ENCODE measurements around the gene HTRA2. TPM values are rescaled to one million over a fixed set of nuclear protein-coding genes. Genes with fewer than 3 reads are reported as not detected.
"Not testable (repeated sequence)": the region's sequence is repeated elsewhere in the genome, so short reads cannot be mapped to it uniquely, and the experiment has no call there.

HTRA2 gene
- polyA plus RNA-seq, 1 donor from 2014 or later = 34.4 TPM

- peak overlapping the region; percentile 64 to 96 (median 87) for H3K4me3 Mint-ChIP-seq
- peaks cover 17 to 24% (median 18%) of the 10 kb centered on the region in 3 donors for H3K4me1 Mint-ChIP-seq
- H3K27ac Mint-ChIP-seq = peak overlapping the region; percentile 70 to 97 (median 80)
- H3K27me3 Mint-ChIP-seq = peaks cover 14% of the 10 kb centered on the region
- no peaks in the 10 kb centered on the region for H3K36me3 Mint-ChIP-seq
- no peaks in the 10 kb centered on the region for H3K9me3 Mint-ChIP-seq
These were observed 23.4 kb downstream of the HTRA2 start for GRCh38 chr2:74552914-74553811.

- peak within 1 kb of the TSS; percentile 93 to 96 (median 95) for H3K4me3 Mint-ChIP-seq
- peaks cover 14 to 20% (median 14%) of the 10 kb centered on the region in 3 donors for H3K4me1 Mint-ChIP-seq
- H3K27me3 Mint-ChIP-seq = peaks cover 9% of the 10 kb centered on the region
- H3K27ac Mint-ChIP-seq = peak within 1 kb of the TSS; percentile 92 to 97 (median 94)
- no peaks in the 10 kb centered on the region for H3K9me3 Mint-ChIP-seq
- H3K36me3 Mint-ChIP-seq = no peaks in the 10 kb centered on the region
These were observed 24.4 kb downstream of the HTRA2 start, which contains the start of the genes DOK1 and LOXL3 for GRCh38 chr2:74553892-74554819. Gene DOK1, plus strand, starts transcription at chr2:74554720. Its CDS starts 35 bp downstream, at chr2:74554755. Gene LOXL3, minus strand, starts transcription at chr2:74553942. Its CDS starts 1,308 bp downstream, at chr2:74552634.

DNA sequence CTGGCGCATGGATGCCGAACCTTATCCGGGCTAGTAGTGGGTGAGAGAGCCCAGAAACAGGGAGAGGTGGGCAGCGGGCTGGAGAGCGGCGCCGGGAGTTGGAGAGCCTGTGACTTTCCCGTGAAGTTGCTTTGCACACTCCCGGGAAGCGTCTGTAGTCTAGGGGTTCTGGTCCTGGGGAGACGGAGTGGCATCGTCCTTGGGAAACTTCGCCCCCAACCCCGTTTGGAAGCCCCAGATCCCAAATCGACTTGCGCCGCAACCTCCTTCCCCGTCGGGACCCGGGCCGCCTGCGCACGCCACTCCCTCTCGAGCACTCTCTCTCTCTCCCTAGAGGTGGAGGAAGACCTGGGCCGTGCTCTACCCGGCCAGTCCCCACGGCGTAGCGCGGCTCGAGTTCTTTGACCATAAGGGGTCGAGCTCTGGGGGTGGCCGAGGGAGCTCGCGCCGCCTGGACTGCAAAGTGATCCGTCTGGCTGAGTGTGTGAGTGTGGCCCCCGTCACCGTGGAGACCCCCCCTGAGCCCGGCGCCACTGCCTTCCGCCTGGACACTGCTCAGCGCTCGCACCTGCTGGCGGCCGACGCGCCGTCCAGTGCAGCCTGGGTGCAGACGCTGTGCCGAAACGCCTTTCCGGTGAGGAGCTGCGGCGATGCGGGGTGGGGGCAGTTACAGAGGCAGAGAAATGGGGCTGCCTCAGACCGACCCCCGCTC lies 25.2 kb downstream of the HTRA2 start:
- Mint-ChIP-seq H3K4me1 (peaks cover 14 to 16% (median 14%) of the 10 kb centered on the region in 3 donors), H3K27ac (peak overlapping the region; percentile 92 to 97 (median 94)), H3K36me3 (no peaks in the 10 kb centered on the region), H3K9me3 (no peaks in the 10 kb centered on the region), H3K4me3 (peak overlapping the region; percentile 93 to 96 (median 95)), H3K27me3 (peaks cover 4% of the 10 kb centered on the region)

- peaks cover 14 to 16% (median 14%) of the 10 kb centered on the region in 3 donors for H3K4me1 Mint-ChIP-seq
- peak overlapping the region; percentile 93 to 96 (median 95) for H3K4me3 Mint-ChIP-seq
- peak overlapping the region; percentile 87 to 94 (median 92) for H3K27ac Mint-ChIP-seq
- H3K9me3 Mint-ChIP-seq = no peaks in the 10 kb centered on the region
- no peaks in the 10 kb centered on the region for H3K36me3 Mint-ChIP-seq
- H3K27me3 Mint-ChIP-seq = peaks cover 5% of the 10 kb centered on the region
These were observed 25.9 kb downstream of the HTRA2 start for GRCh38 chr2:74555610-74556103.

DNA sequence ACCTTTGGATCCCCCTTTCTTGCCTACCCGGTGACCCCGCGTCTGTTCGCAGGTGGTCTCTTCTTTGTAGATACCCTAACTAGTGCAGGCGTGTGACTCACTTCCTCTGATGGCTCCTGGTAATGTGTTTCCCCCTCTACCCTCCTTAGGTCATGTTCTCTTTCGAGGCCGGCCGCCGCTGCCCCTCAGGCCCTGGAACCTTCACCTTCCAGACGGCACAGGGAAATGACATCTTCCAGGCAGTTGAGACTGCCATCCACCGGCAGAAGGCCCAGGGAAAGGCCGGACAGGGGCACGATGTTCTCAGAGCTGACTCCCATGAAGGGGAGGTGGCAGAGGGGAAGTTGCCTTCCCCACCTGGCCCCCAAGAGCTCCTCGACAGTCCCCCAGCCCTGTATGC lies 26.4 kb downstream of the HTRA2 start:
- peak overlapping the region in 2 of 3 donors; percentile 73 to 87 for H3K27ac Mint-ChIP-seq
- peak overlapping the region; percentile 93 to 96 (median 95) for H3K4me3 Mint-ChIP-seq
- peaks cover 5% of the 10 kb centered on the region for H3K27me3 Mint-ChIP-seq
- no peaks in the 10 kb centered on the region for H3K9me3 Mint-ChIP-seq
- peaks cover 14 to 16% (median 14%) of the 10 kb centered on the region in 3 donors for H3K4me1 Mint-ChIP-seq
- peaks cover under 1% of the 10 kb centered on the region for H3K36me3 Mint-ChIP-seq

DNA sequence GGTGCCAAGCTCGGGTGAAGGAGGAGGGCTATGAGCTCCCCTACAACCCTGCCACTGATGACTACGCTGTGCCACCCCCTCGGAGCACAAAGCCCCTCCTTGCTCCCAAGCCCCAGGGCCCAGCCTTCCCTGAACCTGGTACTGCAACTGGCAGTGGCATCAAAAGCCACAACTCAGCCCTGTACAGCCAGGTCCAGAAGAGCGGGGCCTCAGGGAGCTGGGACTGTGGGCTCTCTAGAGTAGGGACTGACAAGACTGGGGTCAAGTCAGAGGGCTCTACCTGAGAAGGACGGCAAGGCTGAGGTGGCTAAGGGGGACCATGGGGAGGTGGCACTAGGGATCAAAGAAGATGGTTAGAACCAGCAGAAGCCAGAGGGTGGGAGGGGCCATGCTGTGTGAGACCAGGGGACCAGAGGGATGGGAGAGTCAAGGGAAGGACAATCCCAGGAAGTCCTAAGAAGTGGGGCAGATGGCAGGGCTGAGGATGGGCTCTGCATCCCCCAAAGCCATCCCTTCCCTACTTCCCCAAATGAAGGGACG lies 27.2 kb downstream of the HTRA2 start:
- Mint-ChIP-seq H3K27me3 (peaks cover 5% of the 10 kb centered on the region), H3K27ac (peak overlapping the region in 1 of 3 donors; percentile 73)

GRCh38 chr2:74558284-74559230 lies 28.8 kb downstream of the HTRA2 start:
- no peaks in the 10 kb centered on the region for H3K9me3 Mint-ChIP-seq
- H3K36me3 Mint-ChIP-seq = peaks cover 2% of the 10 kb centered on the region
- peaks cover 3% of the 10 kb centered on the region for H3K27me3 Mint-ChIP-seq
- H3K4me3 Mint-ChIP-seq = peak overlapping the region in 1 of 4 donors; percentile 50
- H3K4me1 Mint-ChIP-seq = peaks cover 8 to 9% (median 8%) of the 10 kb centered on the region in 3 donors
- peak overlapping the region in 2 of 3 donors; percentile 13 to 51 for H3K27ac Mint-ChIP-seq

More for the DNA sequence above, 27.2 kb downstream of the HTRA2 start:
- H3K4me3 Mint-ChIP-seq = peak overlapping the region in 2 of 4 donors; percentile 58 to 94
- peaks cover 2% of the 10 kb centered on the region for H3K36me3 Mint-ChIP-seq
- H3K9me3 Mint-ChIP-seq = no peaks in the 10 kb centered on the region
- peaks cover 14% of the 10 kb centered on the region in 3 donors for H3K4me1 Mint-ChIP-seq

DNA sequence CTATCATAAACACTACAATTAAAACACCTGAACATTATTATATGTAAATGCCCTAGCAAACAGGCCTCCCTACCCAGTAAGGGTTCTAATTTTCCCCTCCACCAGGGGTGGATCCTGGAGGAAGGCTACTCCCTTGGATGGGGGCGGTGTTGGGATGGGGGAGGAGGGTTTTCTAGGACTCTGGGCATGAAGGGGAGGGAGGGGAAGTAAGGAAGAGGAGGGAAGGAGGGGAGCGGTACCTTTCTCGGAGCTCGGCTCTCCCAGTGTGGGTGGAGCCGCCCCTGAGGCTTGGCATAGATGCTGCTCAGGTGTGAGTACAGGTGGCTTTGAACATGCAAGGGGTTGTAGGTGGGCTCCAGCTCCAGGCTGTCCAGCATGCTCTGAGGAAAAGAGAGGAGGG lies 30.2 kb downstream of the HTRA2 start:
- H3K9me3 Mint-ChIP-seq = no peaks in the 10 kb centered on the region
- H3K36me3 Mint-ChIP-seq = peaks cover 4% of the 10 kb centered on the region
- peaks cover 3% of the 10 kb centered on the region for H3K27me3 Mint-ChIP-seq
- peaks cover 5 to 8% (median 7%) of the 10 kb centered on the region in 3 donors for H3K4me1 Mint-ChIP-seq
- no peak overlapping the region for H3K4me3 Mint-ChIP-seq
- peak overlapping the region in 1 of 3 donors; percentile 76 for H3K27ac Mint-ChIP-seq

DNA sequence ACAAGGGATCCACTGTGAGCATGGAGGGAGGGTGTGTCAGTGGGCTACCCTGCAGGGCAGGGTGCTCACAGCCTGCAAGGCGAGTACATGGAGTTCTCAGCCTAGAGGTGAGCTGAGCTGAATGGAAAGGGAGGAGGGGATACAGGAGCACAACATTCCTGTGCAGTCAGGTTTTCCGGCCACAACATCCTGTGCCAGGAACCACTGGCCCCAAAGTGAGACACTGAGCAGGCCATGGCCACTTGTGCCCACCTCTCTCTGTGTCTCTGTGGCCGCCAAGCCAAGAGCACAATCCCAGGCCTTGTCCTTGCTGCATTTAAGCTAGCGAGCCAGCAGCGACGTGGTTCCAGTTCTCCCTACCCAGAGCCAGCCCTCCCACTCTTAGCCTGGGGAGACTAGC lies 30.9 kb downstream of the HTRA2 start:
- no peaks in the 10 kb centered on the region for H3K9me3 Mint-ChIP-seq
- peaks cover 4% of the 10 kb centered on the region for H3K36me3 Mint-ChIP-seq
- H3K4me1 Mint-ChIP-seq = peaks cover 0 to 6% (median 4%) of the 10 kb centered on the region in 3 donors
- H3K4me3 Mint-ChIP-seq = no peak overlapping the region
- H3K27me3 Mint-ChIP-seq = peaks cover 3% of the 10 kb centered on the region
- H3K27ac Mint-ChIP-seq = no peak overlapping the region

GRCh38 chr2:74561022-74561421 lies 31.3 kb downstream of the HTRA2 start:
- not testable (repeated sequence) for H3K4me3 Mint-ChIP-seq, H3K36me3 Mint-ChIP-seq, H3K27me3 Mint-ChIP-seq, H3K4me1 Mint-ChIP-seq, H3K27ac Mint-ChIP-seq, H3K9me3 Mint-ChIP-seq

DNA sequence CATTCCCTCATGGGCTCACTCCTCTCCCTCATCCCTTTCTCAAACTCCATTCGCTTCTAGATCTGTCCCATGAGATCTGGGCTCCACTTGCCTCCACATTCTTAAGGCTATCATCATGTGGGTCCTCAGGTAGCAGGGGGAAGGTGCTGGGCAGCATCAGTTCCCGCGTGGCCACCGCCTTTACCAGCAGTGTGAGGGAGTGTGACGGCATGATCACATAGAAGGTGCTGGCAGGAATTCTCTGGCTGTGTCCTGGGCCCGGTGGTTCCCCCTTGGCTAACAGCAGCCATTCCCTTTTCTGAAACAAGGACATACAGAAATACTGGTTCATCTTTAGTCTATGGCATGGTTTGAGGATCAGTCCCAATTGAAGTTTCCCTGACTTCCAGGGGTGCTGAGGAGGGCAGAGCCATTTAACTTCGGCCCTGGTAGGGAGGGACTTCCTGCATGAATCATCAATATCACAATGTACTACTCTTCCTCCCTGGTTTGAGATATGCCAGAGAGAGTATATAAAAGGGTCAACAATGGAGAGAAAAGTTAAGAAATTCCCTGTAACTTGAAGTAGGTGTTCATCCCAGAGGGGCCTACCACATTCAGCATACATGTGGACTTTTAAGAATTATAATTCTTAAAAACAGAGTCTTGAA lies 32.5 kb downstream of the HTRA2 start:
- Mint-ChIP-seq H3K36me3 (peaks cover 5% of the 10 kb centered on the region), H3K4me1 (peaks cover 0 to 2% (median 0%) of the 10 kb centered on the region in 3 donors), H3K27me3 (peaks cover 3% of the 10 kb centered on the region), H3K9me3 (no peaks in the 10 kb centered on the region), H3K27ac (no peak overlapping the region), H3K4me3 (no peak overlapping the region)

GRCh38 chr2:74564222-74564621 lies 34.5 kb downstream of the HTRA2 start:
- H3K4me1 Mint-ChIP-seq = peaks cover 0 to 6% (median 2%) of the 10 kb centered on the region in 3 donors
- peaks cover 3% of the 10 kb centered on the region for H3K27me3 Mint-ChIP-seq
- H3K36me3 Mint-ChIP-seq = peaks cover 5% of the 10 kb centered on the region
- no peaks in the 10 kb centered on the region for H3K9me3 Mint-ChIP-seq
- H3K4me3 Mint-ChIP-seq = no peak overlapping the region
- H3K27ac Mint-ChIP-seq = no peak overlapping the region
